Measurements from ENCODE around the gene SUGCT.

DNA sequence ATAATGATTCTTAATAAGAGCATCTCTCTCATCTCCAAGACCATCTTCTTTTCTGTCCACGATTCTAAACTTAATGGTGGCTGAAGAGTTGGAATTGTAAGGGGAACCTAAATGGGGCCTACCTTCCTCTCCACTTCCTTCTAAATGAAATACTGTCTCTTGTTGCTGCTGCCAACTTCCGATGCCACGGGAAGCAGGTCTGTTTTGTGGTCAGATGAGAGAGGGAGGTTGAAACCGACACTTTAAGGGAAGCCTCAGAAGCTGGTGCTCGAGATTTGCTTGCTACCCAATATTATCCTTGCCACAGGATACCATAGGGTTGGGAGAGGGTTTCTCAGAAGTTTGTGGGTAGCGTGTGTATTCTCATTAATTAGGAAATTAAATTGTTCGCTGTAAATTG lies 464.1 kb downstream of the SUGCT start:
- TF ChIP-seq, protein P1, sequence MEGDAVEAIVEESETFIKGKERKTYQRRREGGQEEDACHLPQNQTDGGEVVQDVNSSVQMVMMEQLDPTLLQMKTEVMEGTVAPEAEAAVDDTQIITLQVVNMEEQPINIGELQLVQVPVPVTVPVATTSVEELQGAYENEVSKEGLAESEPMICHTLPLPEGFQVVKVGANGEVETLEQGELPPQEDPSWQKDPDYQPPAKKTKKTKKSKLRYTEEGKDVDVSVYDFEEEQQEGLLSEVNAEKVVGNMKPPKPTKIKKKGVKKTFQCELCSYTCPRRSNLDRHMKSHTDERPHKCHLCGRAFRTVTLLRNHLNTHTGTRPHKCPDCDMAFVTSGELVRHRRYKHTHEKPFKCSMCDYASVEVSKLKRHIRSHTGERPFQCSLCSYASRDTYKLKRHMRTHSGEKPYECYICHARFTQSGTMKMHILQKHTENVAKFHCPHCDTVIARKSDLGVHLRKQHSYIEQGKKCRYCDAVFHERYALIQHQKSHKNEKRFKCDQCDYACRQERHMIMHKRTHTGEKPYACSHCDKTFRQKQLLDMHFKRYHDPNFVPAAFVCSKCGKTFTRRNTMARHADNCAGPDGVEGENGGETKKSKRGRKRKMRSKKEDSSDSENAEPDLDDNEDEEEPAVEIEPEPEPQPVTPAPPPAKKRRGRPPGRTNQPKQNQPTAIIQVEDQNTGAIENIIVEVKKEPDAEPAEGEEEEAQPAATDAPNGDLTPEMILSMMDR (IDR thresholded peaks at IDR 0.05): no peak
- TF ChIP-seq POLR2A (IDR thresholded peaks at IDR 0.05; ENCODE audit: low read depth) (no peak), POLR2AphosphoS5 (IDR thresholded peaks at IDR 0.05) (no peak)

All from esophagus muscularis mucosa (tissue), 3 donors.